HCT116 (cell line): Measurements from ENCODE around the gene PRG2. TPM values are rescaled to one million over a fixed set of nuclear protein-coding genes. Genes with fewer than 3 reads are reported as not detected.

Experiments
- ATAC-seq: fragments of 200-7000 bp; cut with Tn5 transposase; 2 replicates; pipeline ENCODE4 v1.9.1; 2020; ENCODE audit warnings: mild to moderate bottlenecking, moderate library complexity
- BruUV-seq: library from RNA; stranded (reverse); fragments of 400-500 nt; replicated peaks from 2 replicates; lab custom pipeline; 2021; lab: Mats Ljungman, UMichigan
- CTCF ChIA-PET: fragments of 300-600 bp; sonication (Branson Sonifier 250); formaldehyde crosslinking; loops from one replicate; lab custom pipeline; 2021; ENCODE audit warnings: antibody characterized with exemption; lab: Charles Lee
- POLR2A ChIA-PET: fragments of 300-600, 350-600 bp; sonication (Branson Sonifier 250); formaldehyde crosslinking; loops from one replicate; lab custom pipeline; 2021; ENCODE audit warnings: antibody characterized with exemption; lab: Charles Lee
- RAD21 ChIA-PET, 2 experiments: fragments of 300-600 bp; sonication (Branson Sonifier 250); formaldehyde crosslinking; loops; one replicate each; lab custom pipeline; 2023; ENCODE audit warnings: low total read pairs in 2 of 2; ENCODE audit not compliant: uncharacterized antibody in 2 of 2, unreplicated experiment in 2 of 2, low non-redundant PET in 1 of 2; lab: Charles Lee
- DNase-seq: peaks from one replicate; pipeline ENCODE4 v3.0.0-alpha.2; 2010; ENCODE audit warnings: low read depth, low spot score
- H2AFZ ChIP-seq: fragments of 200-600 bp; shearing (Covaris generic), sonication (generic); 2 replicates; pipeline ENCODE4 v1.6.1; 2017; ENCODE audit warnings: low read depth, mixed run types, mixed read lengths, antibody characterized with exemption, low read length; ENCODE audit not compliant: poor library complexity, severe bottlenecking
- H3K27ac ChIP-seq: 2 replicates; pipeline ENCODE4 v1.5.1; 2012; ENCODE audit warnings: low read depth, low read length
- H3K27me3 ChIP-seq: fragments of 200-600 bp; sonication (generic); 2 replicates; pipeline ENCODE4 v1.6.1; 2016; ENCODE audit warnings: mixed run types, low read length, mixed read lengths; ENCODE audit not compliant: insufficient read depth
- H3K36me3 ChIP-seq, 2 experiments: fragments of 200-500 bp in 1 of 2; fragments of 200-600 bp in 1 of 2; sonication (Bioruptor generic) in 1 of 2; sonication (generic) in 1 of 2; 2 replicates each; pipeline versions ENCODE4 v1.5.1 to v1.6.1; 2014 to 2016; ENCODE audit warnings: low read length in 2 of 2, inconsistent platforms in 1 of 2, mixed read lengths in 1 of 2, mixed run types in 1 of 2; ENCODE audit not compliant: insufficient read depth in 2 of 2, control insufficient read depth in 1 of 2
- H3K4me1 ChIP-seq, 2 experiments: fragments of 200-600 bp in 1 of 2; sonication (generic) in 1 of 2; 2 replicates each; pipeline versions ENCODE4 v1.5.1 to v1.6.1; 2012 to 2017; ENCODE audit warnings: low read length in 2 of 2, inconsistent platforms in 1 of 2, mild to moderate bottlenecking in 1 of 2, mixed read lengths in 1 of 2, mixed run types in 1 of 2, moderate library complexity in 1 of 2; ENCODE audit not compliant: insufficient read depth in 2 of 2, control insufficient read depth in 1 of 2
- H3K4me2 ChIP-seq: fragments of 200-600 bp; sonication (generic); 2 replicates; pipeline ENCODE4 v1.6.1; 2017; ENCODE audit warnings: mixed run types, low read length, mixed read lengths
- H3K4me3 ChIP-seq, 2 experiments: fragments of 200-600 bp in 1 of 2; sonication (generic) in 1 of 2; replicated peaks in 1 of 2; 2 replicates each; pipeline ENCODE4 v1.5.1; 2011 to 2016; ENCODE audit warnings: low read length in 2 of 2, control low read depth in 1 of 2, low read depth in 1 of 2, mild to moderate bottlenecking in 1 of 2, mixed read lengths in 1 of 2, mixed run types in 1 of 2
- H3K79me2 ChIP-seq: fragments of 200-600 bp; sonication (generic); 2 replicates; pipeline ENCODE4 v1.6.1; 2017; ENCODE audit warnings: mild to moderate bottlenecking, mixed run types, low read length, moderate library complexity, mixed read lengths; ENCODE audit not compliant: insufficient read depth
- H3K9ac ChIP-seq: fragments of 200-600 bp; sonication (generic); 2 replicates; pipeline ENCODE4 v1.6.1; 2016; ENCODE audit warnings: low read length, mixed read lengths
- H3K9me2 ChIP-seq: fragments of 200-600 bp; sonication (generic), shearing (Covaris generic); 2 replicates; pipeline ENCODE4 v1.6.1; 2017; ENCODE audit warnings: mixed run types, mild to moderate bottlenecking, moderate library complexity; ENCODE audit not compliant: insufficient read depth
- H3K9me3 ChIP-seq, 2 experiments: fragments of 200-500 bp in 1 of 2; fragments of 200-600 bp in 1 of 2; sonication (Bioruptor generic) in 1 of 2; sonication (generic) in 1 of 2; 2 replicates each; pipeline ENCODE4 v1.6.1; 2014 to 2017; ENCODE audit warnings: low read length in 2 of 2, mixed read lengths in 2 of 2, inconsistent platforms in 1 of 2, low read depth in 1 of 2, mild to moderate bottlenecking in 1 of 2, mixed run types in 1 of 2, moderate library complexity in 1 of 2; ENCODE audit not compliant: control insufficient read depth in 1 of 2, insufficient read depth in 1 of 2
- H4K20me1 ChIP-seq: fragments of 200-600 bp; sonication (generic), shearing (Covaris generic); 2 replicates; pipeline ENCODE4 v1.6.1; 2017; ENCODE audit warnings: mixed run types, mild to moderate bottlenecking, moderate library complexity; ENCODE audit not compliant: insufficient read depth
- CEBPB ChIP-seq: IDR thresholded peaks from 2 replicates; pipeline ENCODE4 v1.6.1; 2012; ENCODE audit warnings: low read depth
- CTCF ChIP-seq, 3 experiments: fragments of 200-600 bp in 1 of 3; sonication (generic) in 1 of 3; IDR thresholded peaks in 2 of 3; conservative IDR thresholded peaks in 1 of 3; 2 replicates each; pipeline ENCODE4 v1.5.1; 2012 to 2017; ENCODE audit warnings: low read depth in 2 of 3, low read length in 2 of 3, antibody characterized with exemption in 1 of 3, borderline replicate concordance in 1 of 3, control low read depth in 1 of 3, mild to moderate bottlenecking in 1 of 3, mixed read lengths in 1 of 3, mixed run types in 1 of 3, moderate library complexity in 1 of 3; ENCODE audit not compliant: insufficient read depth in 1 of 3
- EGR1 ChIP-seq: IDR thresholded peaks from 2 replicates; pipeline ENCODE4 v1.6.1; 2012; ENCODE audit warnings: low read depth
- EZH2 ChIP-seq: fragments of 200-600 bp; sonication (generic); IDR thresholded peaks from 2 replicates; pipeline ENCODE4 v1.6.1; 2017; ENCODE audit warnings: antibody characterized with exemption, mixed run types
- FOSL1 ChIP-seq: IDR thresholded peaks from 2 replicates; pipeline ENCODE4 v1.6.1; 2012; ENCODE audit warnings: low read depth
- JUND ChIP-seq: IDR thresholded peaks from 2 replicates; pipeline ENCODE4 v1.6.1; 2012
- POLR2A ChIP-seq: IDR thresholded peaks from 2 replicates; pipeline ENCODE4 v1.7.0; 2011; ENCODE audit warnings: borderline replicate concordance; ENCODE audit not compliant: insufficient read depth, insufficient read length; ENCODE audit errors: extremely low read depth
- RAD21 ChIP-seq: IDR thresholded peaks from 2 replicates; pipeline ENCODE4 v1.6.1; 2012; ENCODE audit warnings: low read depth, mild to moderate bottlenecking
- SP1 ChIP-seq: IDR thresholded peaks from 2 replicates; pipeline ENCODE4 v1.6.1; 2012; ENCODE audit warnings: low read depth
- YY1 ChIP-seq: IDR thresholded peaks from 2 replicates; pipeline ENCODE4 v1.6.1; 2011; ENCODE audit warnings: low read length, low read depth, moderate library complexity, mild to moderate bottlenecking; ENCODE audit not compliant: insufficient replicate concordance; ENCODE audit errors: extremely low read depth
- ZFX ChIP-seq: fragments of 450-650 bp; IDR thresholded peaks from 2 replicates; pipeline ENCODE4 v1.6.1; 2017
- intact Hi-C: fragments of 100-400 bp; cut with micrococcal nuclease; formaldehyde crosslinking; loops from 2 replicates; pipeline ENCODE4 v1.10.0; 2022
- total RNA-seq: library from RNA; stranded (reverse); gene quantifications from one replicate; pipeline ENCODE4 v1.2.1, GENCODE V29; 2021; ENCODE audit not compliant: unreplicated experiment
- TF ChIP-seq, protein P1 (sequence below): IDR thresholded peaks from 2 replicates; pipeline ENCODE4 v1.6.1; 2012; ENCODE audit warnings: low read depth
- TF ChIP-seq, protein P2 (sequence below): IDR thresholded peaks from 2 replicates; pipeline ENCODE4 v1.6.1; 2012

PRG2 gene
- total RNA-seq, 1 experiment from 2014 or later: 0.81 TPM

DNA sequence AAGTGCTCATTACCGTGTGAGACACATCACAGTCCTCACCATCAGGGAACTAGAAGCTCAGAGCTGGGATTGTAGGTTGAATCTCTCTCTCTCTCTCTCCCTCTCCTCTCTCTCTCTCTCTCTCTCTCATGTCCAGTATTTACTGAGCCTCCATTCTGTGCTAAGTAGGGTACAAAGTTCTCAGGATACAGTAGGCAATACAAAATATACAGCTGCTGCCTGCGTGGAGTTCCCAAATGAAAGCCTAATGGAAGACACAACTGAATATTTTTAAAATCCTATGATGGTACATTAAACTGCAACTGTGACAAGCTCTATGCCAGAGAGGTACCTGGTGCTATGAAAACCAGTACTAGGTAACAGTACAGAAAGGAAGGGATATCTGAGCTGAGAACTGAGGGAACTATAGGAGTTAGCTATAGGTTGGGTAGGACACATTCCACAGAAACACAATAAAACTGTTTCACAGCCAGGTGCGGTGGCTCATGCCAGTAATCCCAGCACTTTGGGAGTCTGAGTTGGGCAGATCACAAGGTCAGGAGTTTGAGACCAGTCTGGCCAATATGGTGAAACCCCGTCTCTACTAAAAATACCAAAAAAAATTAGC lies 9.6 kb upstream of the PRG2 start:
- POLR2A ChIA-PET: no interaction called here
- H3K4me2 ChIP-seq: no peak overlapping the region
- no peak for DNase-seq

More for the DNA sequence above, 9.6 kb upstream of the PRG2 start:
- Histone ChIP-seq H3K9me2 (no peaks in the 10 kb centered on the region), H3K4me3 (no peak overlapping the region), H3K9me3 (no peaks in the 10 kb centered on the region), H3K4me1 (peaks cover 7 to 16% of the 10 kb centered on the region in 2 experiments), H3K27me3 (peaks cover 9% of the 10 kb centered on the region; the same call in 1 of the 2 replicates), H4K20me1 (no peaks in the 10 kb centered on the region), H2AFZ (no peak overlapping the region), H3K27ac (no peak overlapping the region), H3K36me3 (no peaks in the 10 kb centered on the region), H3K9ac (no peak overlapping the region), H3K79me2 (no peaks in the 10 kb centered on the region)
- ChIA-PET RAD21 (no interaction called here), CTCF (no interaction called here)
- intact Hi-C loops: no loop called here
- TF ChIP-seq CTCF (IDR thresholded peaks at IDR 0.05 in 2 of 3, conservative IDR thresholded peaks at IDR 0.05 in 1 of 3; ENCODE audit: borderline replicate concordance in 1 of 3, insufficient read depth in 1 of 3, low read depth in 2 of 3, low read length in 2 of 3): no peak
- no peak for TF ChIP-seq FOSL1
- no peak for TF ChIP-seq SP1
- TF ChIP-seq, protein P1, sequence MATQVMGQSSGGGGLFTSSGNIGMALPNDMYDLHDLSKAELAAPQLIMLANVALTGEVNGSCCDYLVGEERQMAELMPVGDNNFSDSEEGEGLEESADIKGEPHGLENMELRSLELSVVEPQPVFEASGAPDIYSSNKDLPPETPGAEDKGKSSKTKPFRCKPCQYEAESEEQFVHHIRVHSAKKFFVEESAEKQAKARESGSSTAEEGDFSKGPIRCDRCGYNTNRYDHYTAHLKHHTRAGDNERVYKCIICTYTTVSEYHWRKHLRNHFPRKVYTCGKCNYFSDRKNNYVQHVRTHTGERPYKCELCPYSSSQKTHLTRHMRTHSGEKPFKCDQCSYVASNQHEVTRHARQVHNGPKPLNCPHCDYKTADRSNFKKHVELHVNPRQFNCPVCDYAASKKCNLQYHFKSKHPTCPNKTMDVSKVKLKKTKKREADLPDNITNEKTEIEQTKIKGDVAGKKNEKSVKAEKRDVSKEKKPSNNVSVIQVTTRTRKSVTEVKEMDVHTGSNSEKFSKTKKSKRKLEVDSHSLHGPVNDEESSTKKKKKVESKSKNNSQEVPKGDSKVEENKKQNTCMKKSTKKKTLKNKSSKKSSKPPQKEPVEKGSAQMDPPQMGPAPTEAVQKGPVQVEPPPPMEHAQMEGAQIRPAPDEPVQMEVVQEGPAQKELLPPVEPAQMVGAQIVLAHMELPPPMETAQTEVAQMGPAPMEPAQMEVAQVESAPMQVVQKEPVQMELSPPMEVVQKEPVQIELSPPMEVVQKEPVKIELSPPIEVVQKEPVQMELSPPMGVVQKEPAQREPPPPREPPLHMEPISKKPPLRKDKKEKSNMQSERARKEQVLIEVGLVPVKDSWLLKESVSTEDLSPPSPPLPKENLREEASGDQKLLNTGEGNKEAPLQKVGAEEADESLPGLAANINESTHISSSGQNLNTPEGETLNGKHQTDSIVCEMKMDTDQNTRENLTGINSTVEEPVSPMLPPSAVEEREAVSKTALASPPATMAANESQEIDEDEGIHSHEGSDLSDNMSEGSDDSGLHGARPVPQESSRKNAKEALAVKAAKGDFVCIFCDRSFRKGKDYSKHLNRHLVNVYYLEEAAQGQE: no peak
- TF ChIP-seq, protein P2, sequence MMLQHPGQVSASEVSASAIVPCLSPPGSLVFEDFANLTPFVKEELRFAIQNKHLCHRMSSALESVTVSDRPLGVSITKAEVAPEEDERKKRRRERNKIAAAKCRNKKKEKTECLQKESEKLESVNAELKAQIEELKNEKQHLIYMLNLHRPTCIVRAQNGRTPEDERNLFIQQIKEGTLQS: no peak
- no peak for TF ChIP-seq JUND
- TF ChIP-seq EGR1: no peak
- TF ChIP-seq POLR2A: no peak
- no peak for TF ChIP-seq ZFX
- TF ChIP-seq EZH2: no peak
- TF ChIP-seq CEBPB: no peak
- TF ChIP-seq RAD21: no peak
- no peak for TF ChIP-seq YY1
- BruUV-seq: no TSS peak
- no peak for ATAC-seq
